ENCODE measurements around the gene PPP1R7.

- TF ChIP-seq, protein P1, sequence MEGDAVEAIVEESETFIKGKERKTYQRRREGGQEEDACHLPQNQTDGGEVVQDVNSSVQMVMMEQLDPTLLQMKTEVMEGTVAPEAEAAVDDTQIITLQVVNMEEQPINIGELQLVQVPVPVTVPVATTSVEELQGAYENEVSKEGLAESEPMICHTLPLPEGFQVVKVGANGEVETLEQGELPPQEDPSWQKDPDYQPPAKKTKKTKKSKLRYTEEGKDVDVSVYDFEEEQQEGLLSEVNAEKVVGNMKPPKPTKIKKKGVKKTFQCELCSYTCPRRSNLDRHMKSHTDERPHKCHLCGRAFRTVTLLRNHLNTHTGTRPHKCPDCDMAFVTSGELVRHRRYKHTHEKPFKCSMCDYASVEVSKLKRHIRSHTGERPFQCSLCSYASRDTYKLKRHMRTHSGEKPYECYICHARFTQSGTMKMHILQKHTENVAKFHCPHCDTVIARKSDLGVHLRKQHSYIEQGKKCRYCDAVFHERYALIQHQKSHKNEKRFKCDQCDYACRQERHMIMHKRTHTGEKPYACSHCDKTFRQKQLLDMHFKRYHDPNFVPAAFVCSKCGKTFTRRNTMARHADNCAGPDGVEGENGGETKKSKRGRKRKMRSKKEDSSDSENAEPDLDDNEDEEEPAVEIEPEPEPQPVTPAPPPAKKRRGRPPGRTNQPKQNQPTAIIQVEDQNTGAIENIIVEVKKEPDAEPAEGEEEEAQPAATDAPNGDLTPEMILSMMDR (IDR thresholded peaks at IDR 0.05) = no peak
- TF ChIP-seq POLR2AphosphoS5 (IDR thresholded peaks at IDR 0.05) = peak in 1 of 3 donors; percentile 34
- no peak for TF ChIP-seq POLR2A (IDR thresholded peaks at IDR 0.05)
Observed at GRCh38 chr2:241161646-241162281, 11.5 kb downstream of the PPP1R7 start.
